Immature natural killer cell (primary cell): ENCODE measurements around the gene MSLN. TPM values are rescaled to one million over a fixed set of nuclear protein-coding genes. Genes with fewer than 3 reads are reported as not detected.

Source experiments
- DNase-seq, 3 donors: peaks; one replicate each; pipeline ENCODE4 v3.0.0; 2022; ENCODE audit warnings: mixed read lengths in 1 of 3
- H3K27ac Mint-ChIP-seq, 6 donors: one replicate each; pipeline ENCODE4 v1.8.0; 2020; ENCODE audit warnings: mixed read lengths in 6 of 6, mild to moderate bottlenecking in 5 of 6, inconsistent platforms in 4 of 6, moderate library complexity in 3 of 6
- H3K27me3 Mint-ChIP-seq, 3 donors: one replicate each; pipeline ENCODE4 v1.8.0; 2020 to 2021; ENCODE audit warnings: low read depth in 3 of 3, mild to moderate bottlenecking in 3 of 3, mixed read lengths in 3 of 3, moderate library complexity in 3 of 3, inconsistent platforms in 1 of 3
- H3K36me3 Mint-ChIP-seq, 3 donors: one replicate each; pipeline ENCODE4 v1.8.0; 2020; ENCODE audit warnings: mixed read lengths in 3 of 3, inconsistent platforms in 2 of 3, mild to moderate bottlenecking in 2 of 3
- H3K4me1 Mint-ChIP-seq, 2 donors: one replicate each; pipeline ENCODE4 v1.8.0; 2020; ENCODE audit warnings: inconsistent platforms in 2 of 2, mild to moderate bottlenecking in 2 of 2, mixed read lengths in 2 of 2, moderate library complexity in 1 of 2
- H3K4me3 Mint-ChIP-seq, 5 donors: one replicate each; pipeline ENCODE4 v1.8.0; 2020; ENCODE audit warnings: mild to moderate bottlenecking in 5 of 5, mixed read lengths in 5 of 5, inconsistent platforms in 3 of 5, moderate library complexity in 3 of 5
- H3K9me3 Mint-ChIP-seq, 6 donors: one replicate each; pipeline ENCODE4 v1.8.0; 2020; ENCODE audit warnings: mild to moderate bottlenecking in 6 of 6, mixed read lengths in 6 of 6, inconsistent platforms in 4 of 6, moderate library complexity in 3 of 6
- polyA plus RNA-seq, 3 donors: library from polyadenylated mRNA; unstranded; fragments of 300-500 nt; fragmentation: Illumina TruSeq; gene quantifications; one replicate each; pipeline ENCODE4 v1.2.3, GENCODE V29; 2021

The MSLN gene
- polyA plus RNA-seq, 3 donors from 2014 or later: not detected

GRCh38 chr16:802914-803753, 42.6 kb downstream of the MSLN start:
- Mint-ChIP-seq H3K27ac (no peak overlapping the region), H3K4me3 (no peak overlapping the region), H3K36me3 (no peaks in the 10 kb centered on the region), H3K4me1 (peaks cover 6 to 7% of the 10 kb centered on the region in 2 donors), H3K9me3 (no peaks in the 10 kb centered on the region), H3K27me3 (peaks cover 1 to 7% (median 2%) of the 10 kb centered on the region in 3 donors)
- DNase-seq: no peak

DNA sequence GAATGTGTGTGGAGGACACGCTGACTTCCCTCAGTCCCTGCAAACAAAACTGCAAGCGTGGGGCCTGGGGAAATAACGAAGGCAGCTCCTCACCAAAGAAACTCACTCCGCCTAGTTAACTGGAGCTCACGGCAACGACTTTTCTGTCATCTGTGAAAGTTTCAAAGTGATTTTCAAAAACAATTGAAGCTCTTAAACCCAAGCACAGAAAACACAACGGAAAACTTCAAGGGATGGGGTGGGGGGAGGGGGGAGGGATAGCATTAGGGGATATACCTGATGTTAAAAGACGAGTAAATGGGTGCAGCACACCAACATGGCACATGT, 43.2 kb downstream of the MSLN start:
- no peak for DNase-seq
- Mint-ChIP-seq H3K36me3 (no peaks in the 10 kb centered on the region), H3K27me3 (peaks cover 2 to 7% (median 3%) of the 10 kb centered on the region in 3 donors), H3K9me3 (no peaks in the 10 kb centered on the region), H3K4me3 (no peak overlapping the region), H3K4me1 (peaks cover 11 to 13% of the 10 kb centered on the region in 2 donors), H3K27ac (no peak overlapping the region)

DNA sequence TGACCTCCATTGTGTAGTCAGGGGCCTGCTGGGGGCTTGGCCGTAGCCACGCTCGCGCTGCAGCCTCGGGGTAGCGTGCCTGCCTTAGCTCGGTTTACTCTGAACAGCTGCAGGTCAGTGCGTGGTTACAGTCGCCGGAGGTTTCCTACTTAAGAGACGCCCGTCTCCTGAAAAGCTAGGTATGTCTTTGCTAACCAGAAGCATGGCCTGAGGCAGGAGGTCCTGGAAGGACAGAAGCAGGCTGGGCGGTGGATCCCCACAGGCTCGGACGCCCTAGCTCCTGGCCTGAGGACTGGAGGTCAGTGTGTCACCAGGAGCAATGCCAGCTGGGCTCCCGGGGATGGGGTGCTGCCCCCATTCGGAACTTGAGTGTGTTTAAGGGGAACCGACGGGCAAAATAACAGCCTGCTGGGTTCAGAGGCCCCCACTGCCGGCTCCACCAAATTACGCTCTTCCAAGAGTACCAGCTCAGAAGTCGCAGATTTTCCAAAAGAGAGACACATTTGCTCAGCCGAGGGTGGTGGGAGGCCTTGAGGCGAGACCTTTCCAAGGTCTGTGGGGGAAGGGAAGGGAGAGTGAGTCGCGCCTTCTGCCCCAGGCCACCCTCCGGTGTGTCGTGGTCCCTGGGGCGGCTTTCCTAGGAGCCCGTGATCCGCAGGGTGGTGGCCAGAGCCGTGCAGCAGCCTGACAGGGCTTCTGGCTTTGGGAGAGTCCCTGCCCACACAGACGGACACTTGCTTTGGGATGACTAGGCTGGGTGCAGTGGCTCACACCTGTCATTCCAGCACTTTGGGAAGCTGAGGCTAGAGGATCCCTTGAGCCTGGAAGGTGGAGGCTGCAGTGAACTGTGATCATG, 43.9 kb downstream of the MSLN start:
- Mint-ChIP-seq H3K36me3 (no peaks in the 10 kb centered on the region), H3K27ac (no peak overlapping the region), H3K27me3 (peaks cover 2 to 7% (median 5%) of the 10 kb centered on the region in 3 donors), H3K9me3 (no peaks in the 10 kb centered on the region), H3K4me3 (no peak overlapping the region), H3K4me1 (peaks cover 11 to 15% of the 10 kb centered on the region in 2 donors)
- DNase-seq: no peak

DNA sequence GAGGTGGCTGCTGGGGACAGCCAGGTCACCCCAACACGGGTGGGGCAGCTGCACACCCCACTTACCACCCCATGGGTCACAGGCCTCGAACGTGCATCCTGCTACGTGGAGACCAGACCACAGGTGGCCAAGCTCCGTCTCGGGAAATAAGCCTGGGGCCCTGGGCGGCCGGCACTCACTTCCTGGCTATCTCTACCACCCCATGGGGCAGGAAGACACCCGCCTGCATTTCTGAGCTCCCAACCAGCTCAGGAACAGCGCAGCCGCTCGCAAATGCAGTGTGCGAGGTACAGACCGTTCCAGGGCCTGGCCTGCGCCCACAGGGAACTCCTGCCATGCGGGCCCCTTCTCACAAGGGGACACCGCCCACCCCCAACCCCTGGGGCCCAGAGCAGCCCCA, 44.9 kb downstream of the MSLN start:
- Mint-ChIP-seq H3K9me3 (no peaks in the 10 kb centered on the region), H3K36me3 (no peaks in the 10 kb centered on the region), H3K4me3 (no peak overlapping the region), H3K4me1 (peaks cover 11 to 17% of the 10 kb centered on the region in 2 donors), H3K27me3 (peaks cover 2 to 7% (median 5%) of the 10 kb centered on the region in 3 donors), H3K27ac (no peak overlapping the region)
- DNase-seq: no peak

DNA sequence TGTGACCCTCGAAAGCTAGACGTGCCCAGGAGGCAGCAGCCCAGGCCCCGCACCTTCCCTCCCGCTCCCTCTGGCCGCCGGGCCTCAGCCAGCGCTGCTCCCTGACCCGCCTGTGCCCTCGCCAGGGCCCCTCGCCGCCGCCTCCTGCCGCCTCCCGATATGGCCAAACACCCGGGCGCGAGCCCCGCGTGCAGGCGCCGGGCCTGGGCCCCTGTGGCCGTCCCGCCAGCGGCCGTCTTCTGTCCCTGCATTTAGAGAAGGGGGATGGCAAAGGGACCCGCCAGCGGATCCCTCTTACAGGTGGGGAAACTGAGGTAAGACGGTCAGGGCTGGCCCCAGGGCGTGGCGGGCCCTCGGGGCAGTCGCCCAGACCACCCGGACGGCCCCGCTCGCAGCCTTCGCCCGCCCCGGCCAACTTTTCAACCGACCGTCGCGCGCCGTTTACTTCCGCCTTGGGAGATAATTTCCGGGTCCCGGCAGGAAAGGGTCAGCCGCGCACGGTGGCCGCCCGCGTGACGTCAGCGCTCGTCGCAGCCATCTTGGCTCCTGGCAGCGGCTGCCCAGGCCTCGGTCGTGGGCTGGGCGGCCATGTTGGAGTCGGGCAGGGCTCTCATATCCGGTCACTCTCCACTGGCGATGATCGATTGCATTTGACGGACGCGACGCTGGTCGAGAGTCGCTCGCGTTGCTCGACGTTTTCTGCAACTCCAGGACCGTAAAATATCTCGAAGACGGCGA, 47.0 kb downstream of the MSLN start:
- Mint-ChIP-seq H3K27ac (peak overlapping the region; percentile 88 to 97 (median 94)), H3K36me3 (peaks cover 0 to 3% (median 0%) of the 10 kb centered on the region in 3 donors), H3K4me1 (peaks cover 11 to 17% of the 10 kb centered on the region in 2 donors), H3K4me3 (peak overlapping the region; percentile 93 to 99 (median 96)), H3K9me3 (no peaks in the 10 kb centered on the region), H3K27me3 (peaks cover 4 to 11% (median 6%) of the 10 kb centered on the region in 3 donors)
- DNase-seq: peak; percentile 83 to 87 (median 86)

DNA sequence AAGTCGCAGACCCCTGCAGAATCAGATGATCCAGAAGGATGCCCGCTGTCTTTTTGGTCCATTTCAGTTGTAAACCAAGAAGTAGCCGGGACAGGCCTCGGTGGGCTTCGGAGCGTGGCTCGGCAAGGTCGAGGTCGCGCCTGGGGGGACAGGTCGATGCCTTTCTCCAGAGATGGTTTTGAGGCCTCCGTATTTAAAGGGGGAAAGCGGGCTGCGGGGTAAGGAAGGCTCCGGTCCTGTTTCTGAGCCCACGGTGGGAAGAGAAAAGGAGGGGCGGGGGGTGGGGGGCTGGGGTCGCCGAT, 47.5 kb downstream of the MSLN start:
- Mint-ChIP-seq H3K27ac (peak overlapping the region; percentile 88 to 97 (median 94)), H3K4me3 (peak overlapping the region; percentile 93 to 99 (median 96)), H3K27me3 (peaks cover 4 to 11% (median 10%) of the 10 kb centered on the region in 3 donors), H3K36me3 (peaks cover 0 to 3% (median 0%) of the 10 kb centered on the region in 3 donors), H3K4me1 (peaks cover 11 to 17% of the 10 kb centered on the region in 2 donors), H3K9me3 (no peaks in the 10 kb centered on the region)
- DNase-seq: no peak

DNA sequence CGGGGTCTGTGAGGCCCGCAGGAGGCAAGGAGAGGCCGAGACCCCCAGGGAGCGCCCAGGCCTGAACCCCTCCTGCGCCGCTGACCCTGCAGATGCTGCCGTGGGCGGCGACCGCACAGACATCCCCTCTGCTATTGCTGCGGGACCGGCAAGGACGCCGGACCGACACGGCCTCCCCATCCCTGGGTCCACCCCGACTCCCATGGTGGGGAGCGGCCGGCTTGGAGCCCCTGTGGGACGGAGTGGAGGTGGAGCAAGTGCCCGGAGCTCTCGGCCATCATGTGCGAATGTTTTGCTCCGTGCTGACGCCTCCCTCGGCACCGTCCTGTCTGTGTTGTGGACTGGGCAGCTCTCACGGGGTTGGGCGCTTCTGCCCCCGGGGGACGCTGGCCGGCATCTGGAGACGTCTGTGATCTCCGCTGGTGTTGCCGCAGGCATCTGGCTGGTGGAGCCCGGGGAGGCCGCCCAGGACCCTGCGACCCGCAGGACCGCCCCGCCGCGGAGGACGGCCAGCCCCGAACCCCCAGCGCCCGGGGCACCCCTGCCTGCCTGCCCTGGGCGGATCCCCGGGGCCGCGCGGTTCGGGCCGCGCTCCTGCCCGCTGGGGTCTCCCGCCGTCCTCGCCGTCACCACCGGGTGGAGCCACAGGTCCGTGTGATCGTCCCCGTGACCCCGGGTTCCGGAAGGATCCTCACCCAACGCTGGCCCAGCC, 52.8 kb downstream of the MSLN start:
- H3K36me3 Mint-ChIP-seq: peaks cover 0 to 3% (median 0%) of the 10 kb centered on the region in 3 donors
- H3K9me3 Mint-ChIP-seq: no peaks in the 10 kb centered on the region
- peaks cover 6 to 13% (median 9%) of the 10 kb centered on the region in 3 donors for H3K27me3 Mint-ChIP-seq
- H3K4me3 Mint-ChIP-seq: no peak overlapping the region
- H3K4me1 Mint-ChIP-seq: peaks cover 3 to 8% of the 10 kb centered on the region in 2 donors
- no peak for DNase-seq
- no peak overlapping the region for H3K27ac Mint-ChIP-seq

DNA sequence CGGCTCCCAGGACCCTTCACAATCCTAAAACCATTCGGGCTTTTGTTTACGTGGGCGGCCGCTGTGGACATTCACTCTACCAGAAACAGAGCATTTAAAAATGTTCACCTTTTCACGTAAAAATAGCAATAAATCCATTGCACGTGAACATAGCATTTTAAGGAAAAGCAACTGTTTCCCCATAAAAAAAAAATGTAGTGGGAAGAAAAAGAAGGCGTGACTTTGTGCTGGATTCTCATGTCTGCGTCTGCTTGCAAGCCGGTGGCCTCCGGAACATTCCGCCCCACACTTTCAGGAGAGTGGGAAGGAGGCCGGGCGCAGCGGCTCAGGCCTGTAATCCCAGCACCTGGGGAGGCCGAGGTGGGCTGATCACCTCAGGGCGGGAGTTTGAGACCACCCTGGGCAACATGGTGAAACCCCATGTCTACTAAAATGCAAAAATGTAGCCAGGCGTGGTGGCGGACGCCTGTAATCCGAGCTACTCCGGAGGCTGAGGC, 53.4 kb downstream of the MSLN start:
- no peak overlapping the region for H3K4me3 Mint-ChIP-seq
- H3K4me1 Mint-ChIP-seq: peaks cover 0 to 4% of the 10 kb centered on the region in 2 donors
- peaks cover 0 to 3% (median 0%) of the 10 kb centered on the region in 3 donors for H3K36me3 Mint-ChIP-seq
- no peak overlapping the region for H3K27ac Mint-ChIP-seq
- no peaks in the 10 kb centered on the region for H3K9me3 Mint-ChIP-seq
- H3K27me3 Mint-ChIP-seq: peaks cover 6 to 13% (median 7%) of the 10 kb centered on the region in 3 donors
- no peak for DNase-seq

DNA sequence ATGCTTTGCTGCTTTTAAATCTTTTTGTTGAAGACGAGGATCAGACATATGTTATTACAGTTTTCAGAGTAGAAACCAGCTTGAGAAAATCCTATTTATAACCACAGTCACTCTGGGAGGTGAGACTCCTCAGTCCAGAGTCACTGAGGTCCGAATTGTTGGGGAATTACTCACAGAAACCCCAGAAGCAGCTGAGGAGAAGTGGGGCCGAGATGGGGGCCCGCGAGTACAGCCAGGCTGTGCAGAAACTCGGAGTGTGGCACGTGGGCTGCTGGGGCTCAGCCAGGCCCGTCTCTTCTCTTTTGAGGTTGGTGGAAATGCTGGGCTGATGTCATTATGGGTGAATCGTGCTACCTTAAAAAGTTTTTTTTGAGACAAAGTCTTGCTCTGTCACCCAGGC, 54.4 kb downstream of the MSLN start:
- Mint-ChIP-seq H3K27me3 (peaks cover 6 to 13% (median 10%) of the 10 kb centered on the region in 3 donors), H3K4me1 (peaks cover 1 to 6% of the 10 kb centered on the region in 2 donors), H3K4me3 (no peak overlapping the region), H3K27ac (no peak overlapping the region), H3K36me3 (peaks cover 0 to 3% (median 0%) of the 10 kb centered on the region in 3 donors), H3K9me3 (no peaks in the 10 kb centered on the region)
- no peak for DNase-seq

GRCh38 chr16:815861-816260, 55.3 kb downstream of the MSLN start:
- Mint-ChIP-seq H3K4me1 (peaks cover 1 to 7% of the 10 kb centered on the region in 2 donors), H3K4me3 (no peak overlapping the region), H3K36me3 (peaks cover 0 to 3% (median 0%) of the 10 kb centered on the region in 3 donors)

DNA sequence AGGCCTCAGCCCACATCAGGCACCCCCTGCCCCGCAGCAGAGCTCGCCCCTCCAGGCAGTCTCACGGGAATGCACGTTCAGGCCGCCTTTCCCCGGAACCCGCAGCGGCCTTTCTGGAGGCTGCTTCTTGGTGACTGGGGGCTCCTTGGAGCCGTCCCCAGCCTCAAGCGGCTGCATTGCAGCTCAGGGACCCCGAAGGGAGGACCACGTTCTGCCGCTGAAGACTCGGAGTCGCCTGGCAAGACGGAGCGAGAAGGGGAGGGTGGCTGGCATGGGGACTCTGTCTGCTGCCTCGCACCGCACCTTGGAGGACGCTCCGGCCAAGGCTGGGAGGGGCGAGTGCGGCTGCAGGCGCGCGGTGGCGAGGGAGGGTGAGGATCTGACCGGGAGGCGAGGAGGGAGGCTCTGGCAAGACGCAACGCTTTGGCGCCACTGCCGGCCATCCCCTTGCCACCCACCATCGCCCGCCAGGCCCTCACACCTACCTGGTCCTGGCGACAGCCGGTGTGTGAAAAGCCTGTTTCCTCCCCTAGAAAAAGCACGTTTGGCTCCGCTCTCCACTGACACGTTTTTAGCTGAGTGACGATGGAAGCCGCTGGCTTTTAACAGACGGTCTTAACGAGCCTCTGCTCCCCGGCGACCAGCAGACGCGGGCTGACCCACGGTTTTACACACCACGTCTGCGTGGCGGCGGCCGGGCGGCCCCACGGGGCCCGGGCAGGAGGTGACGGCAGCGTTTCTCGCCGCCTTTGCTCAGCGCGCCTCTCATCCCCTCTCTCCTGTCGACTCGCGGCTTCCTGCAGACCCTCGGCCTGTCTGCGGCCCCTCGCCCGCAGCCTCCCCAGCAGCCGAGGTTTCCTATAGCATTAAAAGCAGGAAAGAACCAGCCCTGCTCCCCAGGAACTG, 56.7 kb downstream of the MSLN start:
- H3K4me3 Mint-ChIP-seq: no peak overlapping the region
- peaks cover 1 to 7% of the 10 kb centered on the region in 2 donors for H3K4me1 Mint-ChIP-seq
- DNase-seq: no peak
- H3K27ac Mint-ChIP-seq: no peak overlapping the region
- H3K36me3 Mint-ChIP-seq: peaks cover 0 to under 1% (median 0%) of the 10 kb centered on the region in 3 donors
- H3K9me3 Mint-ChIP-seq: no peaks in the 10 kb centered on the region
- peaks cover 2 to 14% (median 8%) of the 10 kb centered on the region in 3 donors for H3K27me3 Mint-ChIP-seq

More at GRCh38 chr16:815861-816260, 55.3 kb downstream of the MSLN start:
- Mint-ChIP-seq H3K9me3 (no peaks in the 10 kb centered on the region), H3K27me3 (peaks cover 5 to 15% (median 9%) of the 10 kb centered on the region in 3 donors), H3K27ac (no peak overlapping the region)
- no peak for DNase-seq

GRCh38 chr16:818132-818531, 57.6 kb downstream of the MSLN start:
- Mint-ChIP-seq H3K9me3 (no peaks in the 10 kb centered on the region), H3K4me1 (peaks cover 1 to 7% of the 10 kb centered on the region in 2 donors), H3K27ac (no peak overlapping the region), H3K27me3 (peaks cover 2 to 14% (median 4%) of the 10 kb centered on the region in 3 donors), H3K4me3 (no peak overlapping the region), H3K36me3 (no peaks in the 10 kb centered on the region)
- no peak for DNase-seq
